H1 (cell line): ENCODE data around the gene SPDYE18.
"Not testable (repeated sequence)": the region's sequence is repeated elsewhere in the genome, so short reads cannot be mapped to it uniquely, and the experiment has no call there.

ENCODE experiments used
- BRCA1 ChIP-seq: IDR thresholded peaks from 2 replicates; pipeline ENCODE4 v1.6.1; 2012; ENCODE audit warnings: low read depth, low read length, improper control_type of control experiment
- EGR1 ChIP-seq: IDR thresholded peaks from 2 replicates; pipeline ENCODE4 v1.6.1; 2011; ENCODE audit warnings: low read depth, low read length, borderline replicate concordance
- KDM1A ChIP-seq: fragments of 200-600, 300-600 bp; sonication (generic); IDR thresholded peaks from 2 replicates; pipeline ENCODE4 v1.7.1; 2016; ENCODE audit warnings: mild to moderate bottlenecking, low read length, borderline replicate concordance
- TF ChIP-seq, protein P1 (sequence below), 3 experiments: IDR thresholded peaks; 1 replicate in 2 of 3; 2 replicates in 1 of 3; pipeline versions ENCODE4 v1.5.1 to v1.6.1; 2011; ENCODE audit warnings: low read length in 3 of 3, mild to moderate bottlenecking in 3 of 3, inconsistent platforms in 2 of 3, low read depth in 1 of 3, moderate library complexity in 1 of 3; ENCODE audit not compliant: insufficient read depth in 1 of 3; ENCODE audit errors: control extremely low read depth in 1 of 3
- TF ChIP-seq, protein P2 (sequence below): IDR thresholded peaks from 2 replicates; pipeline ENCODE4 v1.6.1; 2012; ENCODE audit warnings: inconsistent platforms

DNA sequence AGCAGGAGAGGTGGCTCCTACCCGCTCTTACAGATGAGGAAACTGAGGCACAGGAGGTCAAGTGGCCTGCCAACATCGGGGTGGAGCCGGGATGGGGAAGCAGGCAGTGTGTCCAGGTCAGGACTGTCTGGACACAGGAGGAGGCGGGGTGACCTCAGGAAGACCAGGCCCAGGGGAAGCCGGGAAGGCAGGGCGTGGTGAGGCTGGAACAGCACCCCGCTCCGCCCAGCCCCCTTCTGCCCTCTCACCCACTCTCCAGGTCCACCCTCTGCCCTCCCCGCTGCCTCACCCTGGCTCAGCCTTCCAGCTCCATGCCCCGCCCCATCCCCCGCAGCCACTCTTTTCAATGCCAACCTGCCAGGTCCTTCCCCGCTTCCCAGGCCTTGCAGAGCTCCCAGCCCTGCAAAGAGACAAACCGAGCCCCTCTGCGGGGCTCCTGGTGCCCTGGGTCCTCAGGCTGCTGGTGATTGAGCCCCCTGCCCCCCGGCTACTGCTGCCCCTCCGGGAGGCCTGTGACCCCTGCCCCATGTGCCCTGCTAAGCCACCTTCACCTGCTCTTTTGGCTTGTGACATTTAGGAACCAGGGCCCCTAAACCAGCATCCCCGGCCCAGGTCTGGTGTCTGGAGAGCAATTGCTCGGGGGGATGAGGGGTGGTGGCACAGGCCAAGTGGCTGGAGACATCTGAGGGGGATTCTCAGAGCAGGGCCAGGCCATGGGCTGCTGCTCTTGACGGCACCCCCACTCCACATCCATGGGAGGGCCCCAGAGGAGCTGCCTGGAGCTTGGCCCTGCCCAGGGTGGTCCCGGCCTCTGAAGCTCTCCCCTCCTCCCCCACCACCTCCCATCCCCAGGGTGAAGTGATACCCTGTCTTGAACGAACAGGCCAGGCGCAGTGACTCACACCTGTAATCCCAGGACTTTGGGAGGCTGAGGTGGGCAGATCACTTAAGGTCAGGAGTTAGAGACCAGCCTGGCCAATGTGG, 55.9 kb downstream of the SPDYE18 start:
- TF ChIP-seq, protein P1, sequence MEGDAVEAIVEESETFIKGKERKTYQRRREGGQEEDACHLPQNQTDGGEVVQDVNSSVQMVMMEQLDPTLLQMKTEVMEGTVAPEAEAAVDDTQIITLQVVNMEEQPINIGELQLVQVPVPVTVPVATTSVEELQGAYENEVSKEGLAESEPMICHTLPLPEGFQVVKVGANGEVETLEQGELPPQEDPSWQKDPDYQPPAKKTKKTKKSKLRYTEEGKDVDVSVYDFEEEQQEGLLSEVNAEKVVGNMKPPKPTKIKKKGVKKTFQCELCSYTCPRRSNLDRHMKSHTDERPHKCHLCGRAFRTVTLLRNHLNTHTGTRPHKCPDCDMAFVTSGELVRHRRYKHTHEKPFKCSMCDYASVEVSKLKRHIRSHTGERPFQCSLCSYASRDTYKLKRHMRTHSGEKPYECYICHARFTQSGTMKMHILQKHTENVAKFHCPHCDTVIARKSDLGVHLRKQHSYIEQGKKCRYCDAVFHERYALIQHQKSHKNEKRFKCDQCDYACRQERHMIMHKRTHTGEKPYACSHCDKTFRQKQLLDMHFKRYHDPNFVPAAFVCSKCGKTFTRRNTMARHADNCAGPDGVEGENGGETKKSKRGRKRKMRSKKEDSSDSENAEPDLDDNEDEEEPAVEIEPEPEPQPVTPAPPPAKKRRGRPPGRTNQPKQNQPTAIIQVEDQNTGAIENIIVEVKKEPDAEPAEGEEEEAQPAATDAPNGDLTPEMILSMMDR (IDR thresholded peaks at IDR 0.05; ENCODE audit: control extremely low read depth in 1 of 3, insufficient read depth in 1 of 3, low read depth in 1 of 3, low read length in 3 of 3), result not testable (repeated sequence)
- TF ChIP-seq, protein P2, sequence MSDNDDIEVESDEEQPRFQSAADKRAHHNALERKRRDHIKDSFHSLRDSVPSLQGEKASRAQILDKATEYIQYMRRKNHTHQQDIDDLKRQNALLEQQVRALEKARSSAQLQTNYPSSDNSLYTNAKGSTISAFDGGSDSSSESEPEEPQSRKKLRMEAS, result not testable (repeated sequence)
- not testable (repeated sequence) for TF ChIP-seq BRCA1, EGR1, KDM1A
